Hepatic stellate cell (primary cell): ENCODE data around the gene CDA.

Experiments
- DNase-seq: peaks from one replicate; pipeline ENCODE4 v3.0.0; 2011; ENCODE audit warnings: low spot score

CDA gene

GRCh38 chr1:20648946-20649345 lies 60.0 kb downstream of the CDA start:
- DNase-seq, result no peak

- no peak for DNase-seq
These were observed 63.4 kb downstream of the CDA start for GRCh38 chr1:20652300-20652699.

- DNase-seq, result no peak
These were observed 65.3 kb downstream of the CDA start for GRCh38 chr1:20654104-20654690.

- no peak for DNase-seq
These were observed 68.1 kb downstream of the CDA start for GRCh38 chr1:20657024-20657423.

GRCh38 chr1:20658166-20658915 lies 69.4 kb downstream of the CDA start:
- DNase-seq, result no peak

- DNase-seq, result no peak
These were observed 71.5 kb downstream of the CDA start for GRCh38 chr1:20660363-20660762.

GRCh38 chr1:20660847-20661206 lies 71.9 kb downstream of the CDA start:
- DNase-seq, result no peak

GRCh38 chr1:20661207-20662109 lies 72.6 kb downstream of the CDA start, which contains the start of gene DDOST:
DDOST (minus strand) TSS chr1:20661369; CDS start chr1:20661350, 19 bp downstream.
- peak; percentile 100 for DNase-seq

GRCh38 chr1:20662110-20662475 lies 73.2 kb downstream of the CDA start:
- DNase-seq, result no peak

- DNase-seq, result no peak
These were observed 74.5 kb downstream of the CDA start for GRCh38 chr1:20663365-20663764.

- DNase-seq, result no peak
These were observed 75.2 kb downstream of the CDA start for GRCh38 chr1:20663969-20664715.

- DNase-seq, result no peak
These were observed 76.8 kb downstream of the CDA start for GRCh38 chr1:20665726-20666125.

- DNase-seq, result no peak
These were observed 77.2 kb downstream of the CDA start for GRCh38 chr1:20666146-20666545.

GRCh38 chr1:20666804-20667203 lies 77.9 kb downstream of the CDA start:
- DNase-seq, result peak; percentile 47
